ENCODE data around the gene C1QTNF7.

GRCh38 chr4:15395311-15395710 is 32.5 kb upstream of the C1QTNF7 start:
- no peak for TF ChIP-seq CTCF (conservative IDR thresholded peaks at IDR 0.05; ENCODE audit: low read depth, low read length)
- no peak for TF ChIP-seq EZH2phosphoT487 (IDR thresholded peaks at IDR 0.05; ENCODE audit: borderline replicate concordance, low read length)

Measured in PC-3 (cell line).